Liver (tissue), 3 donors: Measurements from ENCODE around the gene MC2R.

Experiments
- JUND ChIP-seq, 2 donors: IDR thresholded peaks; 2 replicates each; pipeline ENCODE4 v1.6.1; 2016; ENCODE audit warnings: antibody characterized with exemption in 2 of 2
- TF ChIP-seq, protein P1 (sequence below): fragments of 150-350 bp; IDR thresholded peaks from 2 replicates; pipeline ENCODE4 v1.5.1; 2017; ENCODE audit warnings: improper control_type of control experiment, low read depth, low read length; ENCODE audit not compliant: missing input control
- donor health status: healthy.
- donor health status: healthy.

DNA sequence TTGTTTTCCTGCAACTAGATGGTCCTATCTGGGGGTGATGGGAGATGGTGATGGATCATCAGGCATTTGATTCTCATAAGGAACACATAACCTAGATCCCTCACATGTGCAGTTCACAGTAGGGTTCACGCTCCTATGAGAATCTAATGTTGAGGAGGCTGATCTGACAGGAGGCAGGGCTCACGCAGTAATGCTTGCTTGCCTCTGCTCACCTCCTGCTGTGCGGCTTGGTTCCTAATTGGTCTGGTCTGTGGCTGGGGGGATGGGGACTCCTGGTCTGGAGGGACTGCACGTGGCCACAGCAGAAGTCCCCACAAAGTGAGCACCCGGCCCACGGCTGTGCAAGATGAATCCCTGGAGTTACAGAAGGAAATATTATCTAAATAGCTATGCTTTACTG is 80.1 kb downstream of the MC2R start:
- TF ChIP-seq, protein P1, sequence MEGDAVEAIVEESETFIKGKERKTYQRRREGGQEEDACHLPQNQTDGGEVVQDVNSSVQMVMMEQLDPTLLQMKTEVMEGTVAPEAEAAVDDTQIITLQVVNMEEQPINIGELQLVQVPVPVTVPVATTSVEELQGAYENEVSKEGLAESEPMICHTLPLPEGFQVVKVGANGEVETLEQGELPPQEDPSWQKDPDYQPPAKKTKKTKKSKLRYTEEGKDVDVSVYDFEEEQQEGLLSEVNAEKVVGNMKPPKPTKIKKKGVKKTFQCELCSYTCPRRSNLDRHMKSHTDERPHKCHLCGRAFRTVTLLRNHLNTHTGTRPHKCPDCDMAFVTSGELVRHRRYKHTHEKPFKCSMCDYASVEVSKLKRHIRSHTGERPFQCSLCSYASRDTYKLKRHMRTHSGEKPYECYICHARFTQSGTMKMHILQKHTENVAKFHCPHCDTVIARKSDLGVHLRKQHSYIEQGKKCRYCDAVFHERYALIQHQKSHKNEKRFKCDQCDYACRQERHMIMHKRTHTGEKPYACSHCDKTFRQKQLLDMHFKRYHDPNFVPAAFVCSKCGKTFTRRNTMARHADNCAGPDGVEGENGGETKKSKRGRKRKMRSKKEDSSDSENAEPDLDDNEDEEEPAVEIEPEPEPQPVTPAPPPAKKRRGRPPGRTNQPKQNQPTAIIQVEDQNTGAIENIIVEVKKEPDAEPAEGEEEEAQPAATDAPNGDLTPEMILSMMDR, result no peak
- no peak for TF ChIP-seq JUND (IDR thresholded peaks at IDR 0.05)
